ENCODE data around the gene VPS29.

GRCh38 chr12:110514363-110514762 lies 12.5 kb upstream of the VPS29 start:
- TF ChIP-seq RAD21 (IDR thresholded peaks at IDR 0.05 in 1 of 2, conservative IDR thresholded peaks at IDR 0.05 in 1 of 2; ENCODE audit: low read depth in 2 of 2, low read length in 2 of 2) (no peak), CHD1 (IDR thresholded peaks at IDR 0.05; ENCODE audit: low read depth, low read length) (no peak), TBP (IDR thresholded peaks at IDR 0.05; ENCODE audit: low read depth, low read length) (no peak)
